H9 (cell line): ENCODE measurements around the gene CHURC1. TPM values are rescaled to one million over a fixed set of nuclear protein-coding genes. Genes with fewer than 3 reads are reported as not detected.

Experiments used
- DNase-seq: peaks from one replicate; pipeline ENCODE4 v3.0.0-alpha.2; 2017
- H2AFZ ChIP-seq: one replicate; pipeline ENCODE4 v1.6.1; 2013; ENCODE audit warnings: mild to moderate bottlenecking, low read length, control low read depth, moderate library complexity
- H2AK5ac ChIP-seq: 2 replicates; pipeline ENCODE4 v1.6.1; 2013; ENCODE audit warnings: low read length, control low read depth, mixed read lengths; ENCODE audit not compliant: insufficient read length
- H2BK120ac ChIP-seq: one replicate; pipeline ENCODE4 v1.6.1; 2013; ENCODE audit warnings: low read depth, mild to moderate bottlenecking, low read length, control low read depth, inconsistent platforms; ENCODE audit not compliant: poor library complexity, severe bottlenecking
- H2BK12ac ChIP-seq: 2 replicates; pipeline ENCODE4 v1.6.1; 2013; ENCODE audit warnings: low read length, control low read depth, mixed read lengths, low read depth; ENCODE audit not compliant: insufficient read length
- H2BK15ac ChIP-seq: 2 replicates; pipeline ENCODE4 v1.6.1; 2013; ENCODE audit warnings: low read depth, low read length, control low read depth
- H2BK20ac ChIP-seq: one replicate; pipeline ENCODE4 v1.6.1; 2013; ENCODE audit warnings: low read depth, mild to moderate bottlenecking, low read length, control low read depth, inconsistent platforms; ENCODE audit not compliant: poor library complexity, severe bottlenecking
- H2BK5ac ChIP-seq: 2 replicates; pipeline ENCODE4 v1.6.1; 2013; ENCODE audit warnings: low read length, control low read depth, mixed read lengths; ENCODE audit not compliant: insufficient read length
- H3K14ac ChIP-seq: 2 replicates; pipeline ENCODE4 v1.6.1; 2013; ENCODE audit warnings: low read length, control low read depth; ENCODE audit not compliant: insufficient read depth
- H3K18ac ChIP-seq: 2 replicates; pipeline ENCODE4 v1.6.1; 2013; ENCODE audit warnings: low read depth, mild to moderate bottlenecking, mixed read lengths, low read length, control low read depth; ENCODE audit not compliant: insufficient read length
- H3K23ac ChIP-seq: 2 replicates; pipeline ENCODE4 v1.6.1; 2013; ENCODE audit warnings: low read length, control low read depth, mixed read lengths, low read depth; ENCODE audit not compliant: insufficient read length
- H3K23me2 ChIP-seq: 2 replicates; pipeline ENCODE4 v1.6.1; 2013; ENCODE audit warnings: low read depth, mild to moderate bottlenecking, mixed read lengths, low read length, control low read depth; ENCODE audit not compliant: insufficient read length, poor library complexity, severe bottlenecking
- H3K27ac ChIP-seq: 2 replicates; pipeline ENCODE4 v1.5.1; 2013; ENCODE audit warnings: low read length, control low read depth, mixed read lengths, low read depth; ENCODE audit not compliant: insufficient read length
- H3K27me3 ChIP-seq: 2 replicates; pipeline ENCODE4 v1.6.1; 2013; ENCODE audit warnings: low read length, control low read depth, inconsistent platforms; ENCODE audit not compliant: insufficient read depth
- H3K4ac ChIP-seq: 2 replicates; pipeline ENCODE4 v1.6.1; 2013; ENCODE audit warnings: low read depth, mild to moderate bottlenecking, control low read depth, inconsistent platforms, low read length, moderate library complexity
- H3K4me1 ChIP-seq: 2 replicates; pipeline ENCODE4 v1.6.1; 2013; ENCODE audit warnings: low read length, control low read depth, inconsistent platforms; ENCODE audit not compliant: insufficient read depth
- H3K4me2 ChIP-seq: 2 replicates; pipeline ENCODE4 v1.6.1; 2013; ENCODE audit warnings: low read length, control low read depth, mixed read lengths; ENCODE audit not compliant: insufficient read length, insufficient read depth
- H3K56ac ChIP-seq: 2 replicates; pipeline ENCODE4 v1.6.1; 2013; ENCODE audit warnings: low read depth, mild to moderate bottlenecking, mixed read lengths, low read length, control low read depth; ENCODE audit not compliant: insufficient read length
- H3K79me1 ChIP-seq: 2 replicates; pipeline ENCODE4 v1.6.1; 2013; ENCODE audit warnings: low read depth, mild to moderate bottlenecking, moderate library complexity, low read length, control low read depth, inconsistent platforms; ENCODE audit not compliant: insufficient read depth, poor library complexity, severe bottlenecking
- H3K79me2 ChIP-seq: 2 replicates; pipeline ENCODE4 v1.6.1; 2013; ENCODE audit warnings: low read length, control low read depth, inconsistent platforms; ENCODE audit not compliant: insufficient read depth
- H3K9ac ChIP-seq: 2 replicates; pipeline ENCODE4 v1.6.1; 2013; ENCODE audit warnings: low read length, control low read depth, mixed read lengths; ENCODE audit not compliant: insufficient read length; ENCODE audit errors: extremely low read depth
- H3K9me3 ChIP-seq: one replicate; pipeline ENCODE4 v1.6.1; 2013; ENCODE audit warnings: low read depth, low read length, inconsistent platforms; ENCODE audit not compliant: control insufficient read depth
- H3T11ph ChIP-seq: one replicate; pipeline ENCODE4 v1.6.1; 2013; ENCODE audit warnings: mild to moderate bottlenecking, low read length, control low read depth, inconsistent platforms
- H4K20me1 ChIP-seq: one replicate; pipeline ENCODE4 v1.6.1; 2013; ENCODE audit not compliant: control insufficient read depth, insufficient read length, insufficient read depth
- H4K5ac ChIP-seq: 2 replicates; pipeline ENCODE4 v1.6.1; 2013; ENCODE audit warnings: low read depth, mild to moderate bottlenecking, mixed read lengths, low read length, control low read depth; ENCODE audit not compliant: insufficient read length
- H4K8ac ChIP-seq: replicated peaks from 2 replicates; pipeline ENCODE4 v1.6.1; 2013; ENCODE audit warnings: low read length, control low read depth, mixed read lengths, low read depth; ENCODE audit not compliant: insufficient read length
- H4K91ac ChIP-seq: 2 replicates; pipeline ENCODE4 v1.6.1; 2013; ENCODE audit warnings: low read depth, mild to moderate bottlenecking, moderate library complexity, mixed read lengths, low read length, control low read depth; ENCODE audit not compliant: insufficient read length
- H3K27ac Mint-ChIP-seq, 3 experiments: 2 replicates in 2 of 3; 3 replicates in 1 of 3; pipeline ENCODE4 v1.8.0; 2020 to 2021; ENCODE audit warnings: mixed read lengths in 3 of 3, mild to moderate bottlenecking in 1 of 3, moderate library complexity in 1 of 3
- H3K27me3 Mint-ChIP-seq: 2 replicates; pipeline ENCODE4 v1.8.0; 2021; ENCODE audit warnings: low read depth, mild to moderate bottlenecking, moderate library complexity, mixed read lengths
- H3K36me3 Mint-ChIP-seq, 3 experiments: 2 replicates in 2 of 3; 3 replicates in 1 of 3; pipeline ENCODE4 v1.8.0; 2020 to 2021; ENCODE audit warnings: low read depth in 3 of 3, mixed read lengths in 3 of 3; ENCODE audit not compliant: insufficient read depth in 1 of 3
- H3K4me1 Mint-ChIP-seq, 2 experiments: 2 replicates each; pipeline ENCODE4 v1.8.0; 2020; ENCODE audit warnings: mixed read lengths in 2 of 2
- H3K4me3 Mint-ChIP-seq, 2 experiments: 2 replicates in 1 of 2; 3 replicates in 1 of 2; pipeline ENCODE4 v1.8.0; 2020 to 2021; ENCODE audit warnings: mild to moderate bottlenecking in 2 of 2, mixed read lengths in 2 of 2, moderate library complexity in 1 of 2
- H3K9me3 Mint-ChIP-seq, 2 experiments: 2 replicates in 1 of 2; 3 replicates in 1 of 2; pipeline ENCODE4 v1.8.0; 2020; ENCODE audit warnings: mild to moderate bottlenecking in 2 of 2, mixed read lengths in 2 of 2, moderate library complexity in 1 of 2
- WGBS: extraction: QIAGEN DNeasy Blood & Tissue Kit; methylation state at CpG from one replicate; pipeline ENCODE4 v1.1.7; 2013; ENCODE audit warnings: missing lambda C conversion rate, low lambda C conversion rate, mixed read lengths; ENCODE audit not compliant: insufficient read length; ENCODE audit errors: extremely low coverage; 5-methylcytosine and 5-hydroxymethylcytosine counted together
- total RNA-seq: library from RNA; stranded (reverse); gene quantifications from 2 replicates; pipeline ENCODE4 v1.2.1, GENCODE V29; 2021
- TF ChIP-seq, protein P1 (sequence below): fragments of 200-600 bp; sonication (generic); conservative IDR thresholded peaks from 3 replicates; pipeline ENCODE4 v1.8.0; 2021; ENCODE audit warnings: antibody characterized with exemption, mild to moderate bottlenecking

Gene CHURC1
- total RNA-seq, 1 experiment from 2014 or later: 58.7 TPM

- H4K5ac ChIP-seq: no peak overlapping the region
- no peak overlapping the region for H2BK120ac ChIP-seq
- H3K4me2 ChIP-seq: peak overlapping the region; percentile 76
- no peak overlapping the region for H3K56ac ChIP-seq
- Mint-ChIP-seq H3K36me3 (no peaks in the 10 kb centered on the region), H3K4me3 (peak overlapping the region; percentile 79 to 90), H3K9me3 (no peaks in the 10 kb centered on the region), H3K27ac (peak overlapping the region in 1 of 3 experiments; percentile 85; a peak in 2 of 7 replicates), H3K27me3 (peaks cover 86% of the 10 kb centered on the region), H3K4me1 (peaks cover 16 to 17% of the 10 kb centered on the region in 2 experiments)
- no peak overlapping the region for H3K27ac ChIP-seq
- no peak overlapping the region; the same call in 1 of the 2 replicates for H3K14ac ChIP-seq
- H2AFZ ChIP-seq: no peak overlapping the region
- no peak overlapping the region for H4K8ac ChIP-seq
- DNase-seq: peak; percentile 80
- H2BK15ac ChIP-seq: no peak overlapping the region
- H3K23me2 ChIP-seq: peaks cover 6% of the 10 kb centered on the region
- WGBS: no CpG with 5 or more reads among the region's 49 CpGs
- H3K18ac ChIP-seq: no peak overlapping the region
- H2BK12ac ChIP-seq: no peak overlapping the region
- H3T11ph ChIP-seq: no peak overlapping the region
- H4K20me1 ChIP-seq: no peaks in the 10 kb centered on the region
- H3K23ac ChIP-seq: no peak overlapping the region
- H2BK5ac ChIP-seq: no peak overlapping the region
- TF ChIP-seq, protein P1, sequence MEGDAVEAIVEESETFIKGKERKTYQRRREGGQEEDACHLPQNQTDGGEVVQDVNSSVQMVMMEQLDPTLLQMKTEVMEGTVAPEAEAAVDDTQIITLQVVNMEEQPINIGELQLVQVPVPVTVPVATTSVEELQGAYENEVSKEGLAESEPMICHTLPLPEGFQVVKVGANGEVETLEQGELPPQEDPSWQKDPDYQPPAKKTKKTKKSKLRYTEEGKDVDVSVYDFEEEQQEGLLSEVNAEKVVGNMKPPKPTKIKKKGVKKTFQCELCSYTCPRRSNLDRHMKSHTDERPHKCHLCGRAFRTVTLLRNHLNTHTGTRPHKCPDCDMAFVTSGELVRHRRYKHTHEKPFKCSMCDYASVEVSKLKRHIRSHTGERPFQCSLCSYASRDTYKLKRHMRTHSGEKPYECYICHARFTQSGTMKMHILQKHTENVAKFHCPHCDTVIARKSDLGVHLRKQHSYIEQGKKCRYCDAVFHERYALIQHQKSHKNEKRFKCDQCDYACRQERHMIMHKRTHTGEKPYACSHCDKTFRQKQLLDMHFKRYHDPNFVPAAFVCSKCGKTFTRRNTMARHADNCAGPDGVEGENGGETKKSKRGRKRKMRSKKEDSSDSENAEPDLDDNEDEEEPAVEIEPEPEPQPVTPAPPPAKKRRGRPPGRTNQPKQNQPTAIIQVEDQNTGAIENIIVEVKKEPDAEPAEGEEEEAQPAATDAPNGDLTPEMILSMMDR: peak; percentile 15; the same call in 1 of the 3 replicates
- H3K9me3 ChIP-seq: no peaks in the 10 kb centered on the region
- peaks cover 14% of the 10 kb centered on the region; the same call in 1 of the 2 replicates for H3K27me3 ChIP-seq
- no peaks in the 10 kb centered on the region for H3K4me1 ChIP-seq
- no peak overlapping the region for H3K4ac ChIP-seq
- H3K9ac ChIP-seq: peak overlapping the region; percentile 25
- no peak overlapping the region for H2BK20ac ChIP-seq
- no peaks in the 10 kb centered on the region for H3K79me1 ChIP-seq
- H2AK5ac ChIP-seq: no peak overlapping the region
- H4K91ac ChIP-seq: no peak overlapping the region
- no peaks in the 10 kb centered on the region for H3K79me2 ChIP-seq
Observed at GRCh38 chr14:64880221-64881121, 33.8 kb upstream of the CHURC1 start.
